IMR-90 (cell line): ENCODE measurements around the gene PRAMEF25. TPM values are rescaled to one million over a fixed set of nuclear protein-coding genes. Genes with fewer than 3 reads are reported as not detected.
"Not testable (repeated sequence)": the region's sequence is repeated elsewhere in the genome, so short reads cannot be mapped to it uniquely, and the experiment has no call there.

Experiments
- ATAC-seq: fragments of 200-7000 bp; cut with Tn5 transposase; 2 replicates; pipeline ENCODE4 v1.9.1; 2020; ENCODE audit warnings: low read depth, mild to moderate bottlenecking, moderate library complexity
- Bru-seq: library from RNA; stranded (reverse); fragments of 400-500 nt; gene quantifications from one replicate; lab custom pipeline; 2021; lab: Mats Ljungman, UMichigan
- BruChase-seq, 2 experiments: library from RNA; stranded (reverse); fragments of 400-500 nt; gene quantifications; one replicate each; lab custom pipeline; 2021; lab: Mats Ljungman, UMichigan
- BruUV-seq: library from RNA; stranded (reverse); fragments of 400-500 nt; replicated peaks from 2 replicates; lab custom pipeline; 2021; lab: Mats Ljungman, UMichigan
- CTCF ChIA-PET: fragments of 300-600 bp; formaldehyde crosslinking; extraction: SDS; loops from one replicate; lab custom pipeline; 2021; ENCODE audit warnings: antibody characterized with exemption; lab: Yijun Ruan, JAX
- POLR2A ChIA-PET: fragments of 300-600 bp; sonication (Branson Sonifier 250); formaldehyde crosslinking; loops from one replicate; lab custom pipeline; 2022; ENCODE audit warnings: antibody characterized with exemption; ENCODE audit not compliant: unreplicated experiment; lab: Charles Lee
- DNase-seq: peaks from one replicate; pipeline ENCODE4 v3.0.0; 2013
- H2AFZ ChIP-seq: replicated peaks from 2 replicates; pipeline ENCODE3; 2013; ENCODE audit warnings: low read length, mild to moderate bottlenecking; ENCODE audit not compliant: poor library complexity
- H2AK5ac ChIP-seq: 2 replicates; pipeline ENCODE4 v1.6.1; 2013; ENCODE audit warnings: low read depth, low read length, inconsistent platforms
- H2AK9ac ChIP-seq: replicated peaks from 2 replicates; pipeline ENCODE3; 2013; ENCODE audit warnings: mild to moderate bottlenecking, low read depth, low read length, moderate library complexity; ENCODE audit not compliant: poor library complexity
- H2BK120ac ChIP-seq: 2 replicates; pipeline ENCODE4 v1.6.1; 2013; ENCODE audit warnings: low read depth, low read length, inconsistent platforms
- H2BK15ac ChIP-seq: 3 replicates; pipeline ENCODE4 v1.6.1; 2013; ENCODE audit warnings: low read depth, low read length, inconsistent platforms
- H2BK20ac ChIP-seq: 2 replicates; pipeline ENCODE4 v1.6.1; 2013; ENCODE audit warnings: low read depth, mild to moderate bottlenecking, inconsistent platforms, low read length, moderate library complexity
- H2BK5ac ChIP-seq: 2 replicates; pipeline ENCODE4 v1.6.1; 2013; ENCODE audit warnings: mild to moderate bottlenecking, low read depth, low read length, inconsistent platforms; ENCODE audit not compliant: poor library complexity, severe bottlenecking
- H3K14ac ChIP-seq: replicated peaks from 2 replicates; pipeline ENCODE4 v1.6.1; 2013; ENCODE audit warnings: low read depth, low read length, inconsistent platforms
- H3K18ac ChIP-seq: 2 replicates; pipeline ENCODE4 v1.6.1; 2013; ENCODE audit warnings: low read depth, low read length, control low read depth
- H3K23ac ChIP-seq: 2 replicates; pipeline ENCODE4 v1.6.1; 2013; ENCODE audit warnings: low read depth, low read length, inconsistent platforms
- H3K27ac ChIP-seq: 2 replicates; pipeline ENCODE4 v1.5.1; 2013; ENCODE audit warnings: mild to moderate bottlenecking, control low read depth, low read length; ENCODE audit not compliant: insufficient read depth
- H3K27me3 ChIP-seq: 2 replicates; pipeline ENCODE4 v1.6.1; 2013; ENCODE audit warnings: low read length; ENCODE audit not compliant: control insufficient read depth, insufficient read depth
- H3K36me3 ChIP-seq: 2 replicates; pipeline ENCODE4 v1.6.1; 2013; ENCODE audit warnings: low read length, mixed read lengths; ENCODE audit not compliant: control insufficient read depth, insufficient read depth
- H3K4ac ChIP-seq: 2 replicates; pipeline ENCODE4 v1.6.1; 2013; ENCODE audit warnings: low read depth, low read length, inconsistent platforms
- H3K4me1 ChIP-seq: 2 replicates; pipeline ENCODE4 v1.6.1; 2013; ENCODE audit warnings: low read length, mixed read lengths; ENCODE audit not compliant: control insufficient read depth, insufficient read depth
- H3K4me2 ChIP-seq: 2 replicates; pipeline ENCODE4 v1.6.1; 2013; ENCODE audit warnings: low read depth, mild to moderate bottlenecking, control low read depth, low read length, moderate library complexity
- H3K4me3 ChIP-seq: 2 replicates; pipeline ENCODE4 v1.5.1; 2013; ENCODE audit warnings: low read depth, mild to moderate bottlenecking, control low read depth, low read length, moderate library complexity; ENCODE audit not compliant: insufficient read depth
- H3K56ac ChIP-seq: 2 replicates; pipeline ENCODE4 v1.6.1; 2013; ENCODE audit warnings: low read length, inconsistent platforms; ENCODE audit not compliant: insufficient read depth; ENCODE audit errors: extremely low read depth
- H3K79me1 ChIP-seq, 2 experiments: 2 replicates each; pipeline ENCODE4 v1.6.1; 2013; ENCODE audit warnings: low read length in 2 of 2, inconsistent platforms in 1 of 2, low read depth in 1 of 2
- H3K9ac ChIP-seq: 2 replicates; pipeline ENCODE4 v1.6.1; 2013; ENCODE audit warnings: low read depth, low read length, control low read depth
- H3K9me1 ChIP-seq: 2 replicates; pipeline ENCODE4 v1.6.1; 2013; ENCODE audit warnings: low read length, inconsistent platforms; ENCODE audit not compliant: insufficient read depth
- H3K9me3 ChIP-seq: 2 replicates; pipeline ENCODE4 v1.6.1; 2013; ENCODE audit warnings: low read length; ENCODE audit not compliant: control insufficient read depth, insufficient read depth
- H4K20me1 ChIP-seq: 2 replicates; pipeline ENCODE4 v1.6.1; 2013; ENCODE audit warnings: low read length, inconsistent platforms; ENCODE audit not compliant: insufficient read depth
- H4K5ac ChIP-seq: 2 replicates; pipeline ENCODE4 v1.6.1; 2013; ENCODE audit warnings: mild to moderate bottlenecking, low read depth, low read length, control low read depth
- H4K8ac ChIP-seq, 2 experiments: 2 replicates each; pipeline ENCODE4 v1.6.1; 2013; ENCODE audit warnings: low read depth in 2 of 2, low read length in 2 of 2, control low read depth in 1 of 2, inconsistent platforms in 1 of 2
- H4K91ac ChIP-seq: 2 replicates; pipeline ENCODE4 v1.6.1; 2013; ENCODE audit warnings: low read depth, low read length, inconsistent platforms; ENCODE audit not compliant: insufficient read depth
- WGBS, 2 experiments: methylation state at CpG; one replicate each; pipeline versions ENCODE4 v1.1.5 to v1.1.7; 2013; ENCODE audit warnings: missing lambda C conversion rate in 2 of 2; ENCODE audit not compliant: insufficient read length in 1 of 2; ENCODE audit errors: extremely low coverage in 2 of 2; 5-methylcytosine and 5-hydroxymethylcytosine counted together
- dilution Hi-C: fragments of 300-500 bp; cut with HindIII; formaldehyde crosslinking; loops from one replicate; pipeline ENCODE4 v1.14.3; 2018; ENCODE audit warnings: low sequenced_read_pairs; ENCODE audit not compliant: unreplicated experiment
- in situ Hi-C: fragments of 300-500 bp; cut with MboI; formaldehyde crosslinking; loops from 3 replicates; pipeline ENCODE4 v1.14.3; 2019; ENCODE audit warnings: low sequenced_read_pairs, inconsistent platforms, mixed read lengths
- intact Hi-C: fragments of 100-400 bp; cut with micrococcal nuclease; formaldehyde crosslinking; loops from 2 replicates; pipeline ENCODE4 v1.10.0; 2022
- long read RNA-seq: library from polyadenylated mRNA; unstranded; transcript quantifications from one replicate; pipeline ENCODE4 v2.0.0, GENCODE V29; 2021; ENCODE audit not compliant: unreplicated experiment
- polyA plus RNA-seq, 3 experiments: library from polyadenylated mRNA; depleted of rRNA; stranded (reverse); fragments of >200 nt; gene quantifications; 2 replicates each; pipeline ENCODE4 v1.2.3, GENCODE V29; 2012; ENCODE audit warnings: low replicate concordance in 1 of 3
- total RNA-seq: library from RNA; depleted of rRNA; stranded (reverse); fragments of >200 nt; gene quantifications from 2 replicates; pipeline ENCODE4 v1.2.3, GENCODE V29; 2012; rRNA removed

PRAMEF25 gene
- total RNA-seq (not detected in 2 replicates), polyA plus RNA-seq (2012; rRNA removed) (not detected in 2 replicates), Bru-seq, nascent RNA (not detected), BruChase-seq, experiment 1, labeled RNA remaining after a 6-hour chase (not detected), BruChase-seq, experiment 2, labeled RNA remaining after a 2-hour chase (not detected)
- polyA plus RNA-seq (2012; cell fraction: cytosol; rRNA removed): not detected in 2 replicates
- polyA plus RNA-seq (2012; cell fraction: nucleus; rRNA removed; ENCODE audit: low replicate concordance): not detected in 2 replicates
- long read RNA-seq: 0 reads

GRCh38 chr1:13070474-13070873 is at the start of gene PRAMEF25:
Gene PRAMEF25, plus strand, starts transcription at chr1:13070774. Its CDS starts 2,920 bp downstream, at chr1:13073694.
- H2AK5ac ChIP-seq, H3K27me3 ChIP-seq, CTCF ChIA-PET, H3K9me3 ChIP-seq, H3K79me1 ChIP-seq, DNase-seq, in situ Hi-C loops, H3K9me1 ChIP-seq, H2AK9ac ChIP-seq, H3K36me3 ChIP-seq, H3K27ac ChIP-seq, H3K9ac ChIP-seq, intact Hi-C loops, H3K4me2 ChIP-seq, H3K4me3 ChIP-seq, H2AFZ ChIP-seq, H3K56ac ChIP-seq, POLR2A ChIA-PET, H4K91ac ChIP-seq, H3K14ac ChIP-seq, H2BK120ac ChIP-seq, dilution Hi-C loops, H4K5ac ChIP-seq, H3K4me1 ChIP-seq, H2BK15ac ChIP-seq, H3K4ac ChIP-seq, ATAC-seq, H2BK20ac ChIP-seq, BruUV-seq, H2BK5ac ChIP-seq, H3K18ac ChIP-seq, H4K8ac ChIP-seq, H4K20me1 ChIP-seq, H3K23ac ChIP-seq: not testable (repeated sequence)
- no CpG with 5 or more reads among the region's 4 CpGs for WGBS, 2 experiments

- H3K56ac ChIP-seq, H4K5ac ChIP-seq, H2BK20ac ChIP-seq, H3K4me1 ChIP-seq, intact Hi-C loops, POLR2A ChIA-PET, H2BK5ac ChIP-seq, H3K9me1 ChIP-seq, H3K4me2 ChIP-seq, CTCF ChIA-PET, H3K27ac ChIP-seq, H4K91ac ChIP-seq, H3K4ac ChIP-seq, H3K4me3 ChIP-seq, H3K9me3 ChIP-seq, H3K9ac ChIP-seq, H2BK15ac ChIP-seq, H2AFZ ChIP-seq, H2AK5ac ChIP-seq, H3K36me3 ChIP-seq, in situ Hi-C loops, ATAC-seq, BruUV-seq, H3K18ac ChIP-seq, H3K14ac ChIP-seq, H4K20me1 ChIP-seq, DNase-seq, H3K27me3 ChIP-seq, H3K79me1 ChIP-seq, H4K8ac ChIP-seq, H3K23ac ChIP-seq, H2AK9ac ChIP-seq, dilution Hi-C loops, H2BK120ac ChIP-seq: not testable (repeated sequence)
- no CpG with 5 or more reads among the region's 3 CpGs for WGBS, 2 experiments
Observed at GRCh38 chr1:13056475-13056874, 14.1 kb upstream of the PRAMEF25 start, which contains the start of gene PRAMEF27. Gene PRAMEF27, minus strand, starts transcription at chr1:13056575. Its CDS starts 2,916 bp downstream, at chr1:13053659.
